Activated T-cell treated with anti-CD3 and anti-CD28 coated beads, Interleukin-2, amount 50 U/mL, for 4 hours (primary cell): ENCODE results near the gene IFNGR1. TPM values are rescaled to one million over a fixed set of nuclear protein-coding genes. Genes with fewer than 3 reads are reported as not detected.
A peak's percentile ranks its signal among the peaks of the same experiment; 100 is the strongest.

Experiments
- ATAC-seq, 2 donors: fragments of 200-7000 bp; cut with Tn5 transposase; one replicate each; pipeline ENCODE4 v1.10.0; 2021
- DNase-seq: peaks from one replicate; pipeline ENCODE4 v3.0.0-alpha.2; 2020
- H3K27me3 Mint-ChIP-seq: one replicate; pipeline ENCODE4 v1.8.0; 2021; ENCODE audit warnings: low read depth, mixed read lengths
- H3K36me3 Mint-ChIP-seq: one replicate; pipeline ENCODE4 v1.8.0; 2022; ENCODE audit warnings: mixed read lengths; ENCODE audit not compliant: insufficient read depth
- H3K4me1 Mint-ChIP-seq: one replicate; pipeline ENCODE4 v1.8.0; 2021; ENCODE audit warnings: low read depth, mixed read lengths
- H3K4me3 Mint-ChIP-seq: one replicate; pipeline ENCODE4 v1.8.0; 2021; ENCODE audit warnings: mild to moderate bottlenecking, moderate library complexity, mixed read lengths
- H3K9me3 Mint-ChIP-seq: one replicate; pipeline ENCODE4 v1.8.0; 2021; ENCODE audit warnings: mixed read lengths
- total RNA-seq, 3 donors: library from RNA; stranded (reverse); gene quantifications; one replicate each; pipeline ENCODE4 v1.2.1, GENCODE V29; 2021

The IFNGR1 gene
- total RNA-seq, 3 donors from 2014 or later: 8.9 to 12.0 (median 11.9) TPM

DNA sequence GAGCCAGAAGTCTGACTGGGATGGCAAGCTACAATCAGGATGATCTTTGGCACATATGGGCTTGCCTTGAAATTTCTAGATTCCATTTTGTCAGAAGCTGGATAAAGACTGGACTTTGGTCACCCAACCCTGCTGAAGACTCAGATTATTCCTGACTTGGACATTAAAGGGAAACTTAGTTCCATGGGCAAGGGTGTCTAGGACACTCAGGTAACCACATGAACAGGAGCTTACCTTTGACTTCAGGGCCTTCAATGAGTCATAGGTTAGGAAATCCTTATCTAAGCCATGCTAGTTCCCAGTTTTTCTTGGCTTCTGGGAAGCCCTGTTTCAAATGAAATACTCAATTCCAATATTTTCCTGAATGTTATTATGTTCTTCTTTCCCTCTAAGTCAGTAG lies 28.5 kb upstream of the IFNGR1 start:
- peaks cover 6% of the 10 kb centered on the region for H3K9me3 Mint-ChIP-seq
- H3K4me1 Mint-ChIP-seq: peaks cover 2% of the 10 kb centered on the region
- no peak overlapping the region for H3K4me3 Mint-ChIP-seq
- no peaks in the 10 kb centered on the region for H3K36me3 Mint-ChIP-seq
- DNase-seq (no peak), ATAC-seq (no peak)
- H3K27me3 Mint-ChIP-seq: peaks cover 9% of the 10 kb centered on the region

DNA sequence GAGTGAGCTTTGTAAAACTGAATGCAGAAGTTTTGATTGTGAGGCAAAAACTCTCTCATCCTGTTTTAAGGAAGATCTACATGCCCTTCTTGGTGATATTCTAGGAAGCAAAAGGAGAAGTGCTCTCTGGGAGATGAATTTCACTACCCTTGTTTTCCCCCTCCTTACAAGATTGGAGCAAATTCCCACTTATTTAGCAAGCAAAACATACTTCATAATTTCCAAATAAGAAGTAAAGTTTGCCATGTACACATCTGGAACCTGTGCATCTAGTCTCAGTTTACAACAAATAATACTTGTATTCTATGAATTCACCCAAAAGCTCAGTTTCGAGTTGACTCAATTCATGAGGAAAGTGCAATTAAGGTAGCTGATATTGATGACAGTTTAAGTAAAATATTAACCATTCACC lies 27.6 kb upstream of the IFNGR1 start:
- H3K9me3 Mint-ChIP-seq: no peaks in the 10 kb centered on the region
- peaks cover 5% of the 10 kb centered on the region for H3K27me3 Mint-ChIP-seq
- no peak overlapping the region for H3K4me3 Mint-ChIP-seq
- ATAC-seq (no peak), DNase-seq (no peak)
- H3K4me1 Mint-ChIP-seq: peaks cover 2% of the 10 kb centered on the region
- H3K36me3 Mint-ChIP-seq: no peaks in the 10 kb centered on the region

DNA sequence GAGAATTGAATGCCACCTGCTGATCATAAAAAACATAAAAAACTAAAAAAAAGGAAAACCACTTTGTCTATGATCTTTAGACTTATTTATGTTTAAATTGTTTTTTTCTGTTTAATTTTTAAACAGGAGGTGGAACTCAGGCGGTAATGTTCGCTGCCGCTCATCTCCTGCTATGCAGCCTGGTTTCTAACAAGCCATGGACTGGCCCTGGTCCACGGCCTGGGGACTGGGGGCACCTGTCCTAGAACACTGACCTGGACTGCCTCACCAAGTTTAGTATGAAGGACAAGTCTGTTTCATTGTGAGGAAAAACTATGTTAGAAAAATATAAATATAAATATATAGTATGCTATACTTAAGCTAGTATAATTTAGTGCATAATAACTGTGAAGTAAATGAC lies 27.0 kb upstream of the IFNGR1 start:
- Mint-ChIP-seq H3K36me3 (no peaks in the 10 kb centered on the region), H3K27me3 (peaks cover 4% of the 10 kb centered on the region), H3K4me1 (peaks cover 2% of the 10 kb centered on the region), H3K9me3 (no peaks in the 10 kb centered on the region), H3K4me3 (no peak overlapping the region)
- ATAC-seq (no peak), DNase-seq (no peak)

DNA sequence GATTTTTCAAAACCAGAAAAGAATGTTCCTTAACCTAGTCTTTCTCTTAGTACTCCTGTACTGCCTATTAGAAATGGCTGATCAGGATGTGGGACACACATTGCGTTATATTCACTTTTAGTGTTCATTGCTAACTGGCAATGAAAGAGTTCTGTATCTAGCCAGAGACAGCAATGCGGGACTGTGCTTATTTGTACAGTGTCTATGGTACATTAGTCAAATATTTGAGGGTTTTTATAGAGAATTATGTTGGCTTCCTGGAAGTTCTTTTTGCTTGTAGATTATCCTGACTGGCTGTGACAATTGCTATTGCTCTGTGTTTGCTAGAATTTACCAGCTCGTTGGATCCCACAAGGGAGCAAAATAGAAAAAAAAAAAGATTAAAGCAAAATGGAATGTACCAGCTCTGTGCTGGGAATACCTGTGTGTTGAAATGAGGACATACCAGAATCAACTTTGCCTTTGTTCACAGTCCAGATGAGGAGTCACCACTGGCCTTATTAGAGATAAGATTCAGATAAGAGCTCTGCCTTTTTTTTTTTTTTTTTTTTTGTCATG lies 22.4 kb upstream of the IFNGR1 start:
- ATAC-seq (no peak), DNase-seq (no peak)
- H3K36me3 Mint-ChIP-seq: no peaks in the 10 kb centered on the region
- no peaks in the 10 kb centered on the region for H3K27me3 Mint-ChIP-seq
- peaks cover 10% of the 10 kb centered on the region for H3K4me1 Mint-ChIP-seq
- no peak overlapping the region for H3K4me3 Mint-ChIP-seq
- H3K9me3 Mint-ChIP-seq: peaks cover 7% of the 10 kb centered on the region

DNA sequence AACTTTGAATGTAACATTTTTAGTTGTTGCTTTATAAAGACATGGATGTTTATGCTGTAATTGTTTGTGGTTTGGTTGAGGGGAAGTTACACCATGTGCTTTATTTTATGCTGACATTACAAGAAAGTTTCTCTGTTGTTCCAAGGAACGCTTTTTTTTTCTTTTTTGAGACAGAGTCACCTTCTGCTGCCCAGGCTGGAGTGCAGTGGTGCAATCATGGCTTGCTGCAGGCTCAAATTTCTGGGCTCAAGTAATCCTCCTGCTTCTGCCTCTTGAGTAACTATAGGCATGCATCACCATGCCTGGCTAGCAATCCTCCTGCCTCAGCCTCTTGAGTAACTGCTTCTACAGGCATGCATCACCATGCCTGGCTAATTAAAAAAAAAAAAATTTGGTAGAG lies 21.0 kb upstream of the IFNGR1 start:
- Mint-ChIP-seq H3K4me1 (peaks cover 13% of the 10 kb centered on the region), H3K27me3 (no peaks in the 10 kb centered on the region), H3K4me3 (no peak overlapping the region), H3K36me3 (no peaks in the 10 kb centered on the region), H3K9me3 (peaks cover 7% of the 10 kb centered on the region)
- DNase-seq: no peak
- no peak for ATAC-seq

DNA sequence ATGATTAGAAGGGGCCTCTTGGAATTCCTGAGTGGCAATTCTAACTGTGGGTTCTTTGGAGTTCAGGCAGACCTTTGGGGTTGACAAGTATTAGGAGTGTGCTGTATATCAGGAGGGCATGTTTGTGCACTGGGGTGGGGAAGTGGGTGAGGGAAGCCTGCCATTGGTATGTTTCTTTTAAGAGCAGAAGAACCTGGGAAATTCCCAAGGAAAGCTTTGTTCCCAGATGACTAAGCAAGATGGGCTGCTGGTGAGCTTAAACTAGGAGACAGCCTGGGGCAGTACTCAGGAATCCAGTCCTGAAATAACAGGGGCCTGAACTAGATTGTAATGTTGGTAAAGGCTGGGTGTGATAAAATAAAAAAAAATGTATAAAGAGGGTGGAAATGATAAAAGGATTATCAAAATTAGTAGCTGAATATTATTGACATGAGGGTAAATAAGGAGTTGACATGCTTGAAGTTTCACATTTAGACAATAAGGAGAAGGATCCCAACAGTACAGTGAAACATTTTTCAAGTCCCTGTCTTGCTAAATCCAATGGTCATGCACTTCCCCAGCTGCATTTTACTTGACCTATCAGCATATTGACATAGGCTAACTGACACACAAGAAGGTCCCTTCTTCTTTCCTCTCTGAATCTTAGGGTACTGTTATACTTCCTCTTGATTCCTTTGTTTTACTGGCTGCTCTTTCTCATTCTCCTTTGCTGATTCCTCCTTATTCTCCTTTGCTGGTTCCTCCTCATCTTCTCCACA lies 18.4 kb upstream of the IFNGR1 start:
- H3K27me3 Mint-ChIP-seq: no peaks in the 10 kb centered on the region
- ATAC-seq (no peak), DNase-seq (no peak)
- peaks cover 34% of the 10 kb centered on the region for H3K4me1 Mint-ChIP-seq
- no peaks in the 10 kb centered on the region for H3K36me3 Mint-ChIP-seq
- no peak overlapping the region for H3K4me3 Mint-ChIP-seq
- peaks cover 10% of the 10 kb centered on the region for H3K9me3 Mint-ChIP-seq

DNA sequence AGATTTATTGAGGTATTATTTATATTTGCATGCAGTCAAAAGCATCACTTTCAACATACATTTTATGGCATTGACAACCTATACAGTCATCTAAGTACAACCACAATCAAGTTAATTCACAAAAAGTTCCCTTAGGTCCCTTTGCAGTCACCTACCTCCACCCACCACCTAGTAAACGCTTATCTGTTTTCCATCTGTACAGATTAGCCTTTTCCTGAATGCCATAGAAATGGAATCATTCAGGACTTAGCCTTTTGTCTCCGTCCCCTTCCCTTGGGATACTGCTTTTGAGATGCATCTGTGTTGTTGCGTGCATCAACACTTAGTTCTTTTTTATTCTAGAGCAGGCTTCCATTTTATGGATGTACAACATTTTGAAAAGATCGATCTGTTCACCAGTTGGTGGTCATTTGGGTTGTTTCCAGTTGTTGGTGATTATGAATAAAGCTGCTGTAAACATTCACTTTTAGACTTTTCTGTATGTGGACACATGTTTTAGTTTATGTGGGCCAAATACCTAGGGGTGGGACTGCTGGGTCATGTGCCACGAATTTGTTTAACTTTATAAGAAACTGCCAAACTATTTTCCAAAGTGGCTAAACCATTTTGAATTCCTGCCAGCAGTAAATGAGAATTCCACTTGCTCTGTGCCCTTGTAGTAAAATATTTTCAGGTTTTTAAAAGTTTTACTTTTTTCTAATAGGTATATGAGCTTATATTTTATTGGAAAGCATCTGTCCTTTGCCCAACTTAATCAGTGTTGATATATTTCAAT lies 17.6 kb upstream of the IFNGR1 start:
- peaks cover 40% of the 10 kb centered on the region for H3K4me1 Mint-ChIP-seq
- no peaks in the 10 kb centered on the region for H3K36me3 Mint-ChIP-seq
- H3K27me3 Mint-ChIP-seq: no peaks in the 10 kb centered on the region
- no peak overlapping the region for H3K4me3 Mint-ChIP-seq
- H3K9me3 Mint-ChIP-seq: peaks cover 10% of the 10 kb centered on the region
- DNase-seq (no peak), ATAC-seq (no peak)

DNA sequence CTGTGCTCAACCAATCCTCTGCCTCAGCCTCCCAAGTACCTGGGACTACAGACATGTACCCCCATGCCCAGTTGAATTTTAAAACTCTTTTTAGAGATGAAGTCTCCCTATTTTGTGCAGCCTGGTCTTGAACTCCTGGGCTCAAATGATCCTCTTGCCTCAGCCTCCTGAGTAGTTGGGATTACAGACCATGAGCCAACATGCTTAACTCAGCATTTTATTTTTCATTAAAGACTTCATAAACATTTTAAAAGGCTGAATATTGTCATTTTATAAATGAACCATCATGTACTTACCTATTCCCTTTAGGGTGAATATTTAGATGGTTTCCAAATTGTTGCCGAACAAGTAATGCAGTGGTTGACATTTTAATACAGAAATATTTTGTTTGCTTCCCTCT lies 16.5 kb upstream of the IFNGR1 start:
- no peak overlapping the region for H3K4me3 Mint-ChIP-seq
- no peak for ATAC-seq
- DNase-seq: no peak
- peaks cover 10% of the 10 kb centered on the region for H3K9me3 Mint-ChIP-seq
- no peaks in the 10 kb centered on the region for H3K27me3 Mint-ChIP-seq
- H3K4me1 Mint-ChIP-seq: peaks cover 51% of the 10 kb centered on the region
- no peaks in the 10 kb centered on the region for H3K36me3 Mint-ChIP-seq

DNA sequence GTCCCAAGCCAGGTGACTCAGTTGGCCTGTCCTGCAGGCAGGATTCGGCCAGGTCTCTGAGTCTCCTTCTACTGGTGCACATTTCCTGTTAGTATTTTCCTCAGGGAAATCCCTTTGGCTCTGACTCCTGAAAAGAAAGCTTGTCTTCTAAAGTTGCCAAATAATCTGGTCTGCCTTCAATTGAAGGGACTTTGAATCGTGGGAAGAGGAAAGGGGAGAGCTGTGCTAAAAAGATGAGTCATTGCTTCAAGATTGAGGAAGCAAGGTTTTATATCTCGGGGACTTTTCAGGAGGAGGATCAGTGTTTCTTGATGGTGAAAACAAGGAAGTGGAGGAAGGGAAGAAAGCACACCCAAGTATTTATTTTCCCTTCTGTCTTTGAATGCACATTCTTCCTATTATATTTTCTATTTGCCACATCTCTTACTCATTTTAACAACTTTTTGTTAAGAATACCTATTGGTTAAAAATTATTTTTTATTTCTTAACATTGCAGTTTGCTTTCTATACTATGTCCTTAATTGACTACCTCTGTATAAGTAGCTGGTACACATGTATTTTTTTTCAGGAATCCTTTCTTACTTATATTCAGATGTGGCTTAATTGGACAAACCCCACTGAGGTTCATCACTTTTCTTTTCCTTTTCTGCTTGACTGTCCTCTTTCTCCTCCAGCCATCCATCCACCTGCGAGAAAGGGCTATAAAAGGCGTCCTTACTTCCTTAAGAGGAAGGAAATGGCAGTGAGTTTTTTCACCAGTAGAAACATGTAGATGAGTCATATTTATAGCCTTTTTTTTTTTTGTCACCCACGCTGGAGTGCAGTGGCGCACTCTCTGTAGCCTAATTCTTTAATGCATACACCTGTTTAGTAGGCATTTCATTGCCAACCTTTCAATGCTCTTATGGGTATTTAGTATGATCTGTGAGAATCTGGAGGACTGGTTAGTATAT lies 15.0 kb upstream of the IFNGR1 start:
- Mint-ChIP-seq H3K4me1 (peaks cover 56% of the 10 kb centered on the region), H3K9me3 (peaks cover 10% of the 10 kb centered on the region), H3K4me3 (peak overlapping the region; percentile 23), H3K36me3 (no peaks in the 10 kb centered on the region), H3K27me3 (no peaks in the 10 kb centered on the region)
- peak; percentile 11 for DNase-seq
- peak; percentile 68 to 77 for ATAC-seq

DNA sequence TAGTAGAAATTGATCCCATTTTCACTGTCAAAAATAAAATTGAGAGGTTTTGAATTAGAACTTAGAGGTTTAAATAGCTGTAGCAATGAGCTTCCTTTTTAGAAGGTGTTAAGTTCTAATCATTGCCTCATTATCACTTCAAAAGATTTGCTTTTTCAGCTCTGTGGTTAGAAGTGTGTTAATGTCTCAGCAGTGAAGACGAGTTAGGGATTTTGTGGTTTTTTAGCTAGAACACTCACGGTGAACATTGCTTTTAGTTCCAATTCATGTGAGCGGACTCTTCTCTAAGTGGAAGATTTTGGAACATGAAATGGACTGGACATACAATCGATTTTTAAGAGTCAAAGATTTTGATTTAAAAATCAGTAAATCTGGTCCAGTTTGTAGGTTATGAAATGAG lies 12.7 kb upstream of the IFNGR1 start:
- ATAC-seq (peak; percentile 74), DNase-seq (no peak)
- Mint-ChIP-seq H3K9me3 (peaks cover 3% of the 10 kb centered on the region), H3K27me3 (no peaks in the 10 kb centered on the region), H3K4me3 (peak overlapping the region; percentile 3), H3K36me3 (no peaks in the 10 kb centered on the region), H3K4me1 (peaks cover 69% of the 10 kb centered on the region)

DNA sequence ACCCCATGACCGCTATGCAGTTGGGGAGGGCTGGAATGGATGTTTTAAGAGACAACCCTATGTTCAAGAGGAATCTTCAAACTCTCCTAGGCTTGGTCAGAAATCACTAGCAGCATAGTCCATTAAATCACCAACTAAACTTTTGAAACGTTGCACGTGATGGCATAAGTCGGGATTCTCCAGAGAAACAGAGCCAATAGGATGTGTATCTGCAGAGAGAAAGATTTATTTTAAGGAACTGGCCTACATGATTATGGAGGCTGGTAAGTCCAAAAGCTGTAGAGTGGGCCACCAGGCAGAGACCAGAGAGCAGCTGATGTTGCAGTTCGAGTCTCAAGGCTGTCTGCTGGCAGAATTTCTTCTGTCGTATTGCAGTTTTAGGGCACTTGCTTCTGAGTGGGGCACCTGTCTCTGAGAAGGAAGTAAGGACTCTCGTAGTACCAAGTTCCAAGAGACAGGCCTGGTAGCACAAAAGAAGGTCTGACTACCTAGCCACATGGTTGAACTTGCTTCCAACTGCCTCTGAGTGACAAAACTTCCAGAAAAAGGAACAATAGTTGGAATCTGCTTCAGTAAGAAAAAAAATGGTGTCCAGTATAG lies 11.9 kb upstream of the IFNGR1 start:
- ATAC-seq (no peak), DNase-seq (no peak)
- Mint-ChIP-seq H3K4me3 (no peak overlapping the region), H3K4me1 (peaks cover 69% of the 10 kb centered on the region), H3K36me3 (no peaks in the 10 kb centered on the region), H3K27me3 (no peaks in the 10 kb centered on the region), H3K9me3 (peaks cover 3% of the 10 kb centered on the region)

DNA sequence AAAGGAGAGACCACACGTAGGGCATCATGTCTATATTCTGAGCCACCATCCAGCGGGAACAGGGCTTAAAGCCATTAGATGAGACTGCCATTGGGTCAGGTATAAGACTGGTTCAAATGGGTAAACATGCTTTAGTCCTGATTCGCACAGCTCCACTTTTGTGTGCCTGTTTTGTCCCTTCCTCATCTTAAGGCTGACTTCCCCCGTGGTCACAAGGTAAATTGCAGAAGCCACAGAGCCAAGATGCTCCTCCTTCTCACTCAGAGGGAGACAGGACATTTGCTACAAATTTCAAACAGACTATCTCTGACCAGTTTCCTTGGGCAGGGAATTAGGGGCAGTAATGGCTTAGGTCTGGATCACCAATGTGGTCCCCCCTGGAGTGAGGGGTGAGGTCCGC lies 11.4 kb upstream of the IFNGR1 start:
- Mint-ChIP-seq H3K4me1 (peaks cover 67% of the 10 kb centered on the region), H3K27me3 (no peaks in the 10 kb centered on the region), H3K36me3 (no peaks in the 10 kb centered on the region), H3K9me3 (peaks cover 3% of the 10 kb centered on the region), H3K4me3 (no peak overlapping the region)
- ATAC-seq (no peak), DNase-seq (no peak)

DNA sequence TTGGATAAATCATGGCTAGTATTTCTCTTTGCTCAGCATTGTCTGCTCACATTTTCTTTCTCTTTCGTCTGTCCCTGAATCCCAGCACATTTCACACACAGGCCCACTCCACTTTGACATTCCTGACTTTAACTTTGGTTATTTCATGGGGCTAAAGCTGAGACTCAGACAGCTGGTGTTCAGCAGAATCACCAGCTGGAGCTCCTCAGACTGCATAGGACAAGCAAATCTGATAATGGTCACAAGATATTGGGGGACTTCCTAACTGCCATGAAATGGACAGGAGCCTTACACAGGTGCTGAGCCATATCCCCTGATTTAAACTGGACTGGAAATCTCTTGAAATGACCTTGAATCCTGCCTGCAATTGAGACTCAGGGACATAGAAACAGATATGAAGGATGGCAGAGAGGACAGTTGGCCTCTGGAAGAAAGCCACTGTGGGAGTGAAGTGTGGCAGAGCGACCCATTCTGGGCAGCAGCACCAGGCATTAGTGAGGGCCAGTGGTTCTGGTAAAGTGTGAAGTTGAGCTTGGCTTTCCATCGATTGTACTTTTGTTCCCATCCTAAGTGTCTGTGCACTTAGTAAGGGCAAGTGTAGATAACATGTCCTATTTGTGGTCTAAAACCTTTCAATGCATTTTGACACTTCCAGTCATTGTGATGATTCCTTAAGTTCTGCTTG lies 10.0 kb upstream of the IFNGR1 start:
- no peaks in the 10 kb centered on the region for H3K36me3 Mint-ChIP-seq
- H3K4me1 Mint-ChIP-seq: peaks cover 71% of the 10 kb centered on the region
- no peak overlapping the region for H3K4me3 Mint-ChIP-seq
- no peaks in the 10 kb centered on the region for H3K27me3 Mint-ChIP-seq
- ATAC-seq (no peak), DNase-seq (no peak)
- peaks cover 3% of the 10 kb centered on the region for H3K9me3 Mint-ChIP-seq
